NCI-H526 (cell line): Measurements from ENCODE around the gene TCF7.
A peak's percentile ranks its signal among the peaks of the same experiment; 100 is the strongest.

ENCODE experiments used
- DNase-seq, 2 experiments: peaks; one replicate each; lab custom pipeline; 2025; lab: John Stamatoyannopoulos, UW

Gene TCF7

GRCh38 chr5:134177369-134178095 lies 63.1 kb downstream of the TCF7 start:
- peak; percentile 15 to 42 for DNase-seq

GRCh38 chr5:134178096-134178419 lies 63.6 kb downstream of the TCF7 start:
- no peak for DNase-seq

- DNase-seq: no peak
Observed at GRCh38 chr5:134183481-134183880, 69.0 kb downstream of the TCF7 start.

GRCh38 chr5:134184155-134185135 lies 70.0 kb downstream of the TCF7 start:
- DNase-seq: peak in 1 of 2 experiments; percentile 43

- no peak for DNase-seq
Observed at GRCh38 chr5:134188092-134188491, 73.6 kb downstream of the TCF7 start.

GRCh38 chr5:134189031-134189430 lies 74.5 kb downstream of the TCF7 start:
- DNase-seq: no peak

- DNase-seq: no peak
Observed at GRCh38 chr5:134195666-134196065, 81.2 kb downstream of the TCF7 start.
